MCF 10A (cell line): Measurements from ENCODE around the gene CLC. TPM values are rescaled to one million over a fixed set of nuclear protein-coding genes. Genes with fewer than 3 reads are reported as not detected.

Experiments used
- Bru-seq: library from RNA; stranded (reverse); fragments of 400-500 nt; gene quantifications from one replicate; lab custom pipeline; 2021; lab: Mats Ljungman, UMichigan
- BruChase-seq, 2 experiments: library from RNA; stranded (reverse); fragments of 400-500 nt; gene quantifications; one replicate each; lab custom pipeline; 2021; lab: Mats Ljungman, UMichigan
- BruUV-seq: library from RNA; stranded (reverse); fragments of 400-500 nt; replicated peaks from 2 replicates; lab custom pipeline; 2021; lab: Mats Ljungman, UMichigan
- CTCF ChIA-PET: fragments of 300-600 bp; sonication (Branson Sonifier 250); formaldehyde crosslinking; extraction: SDS; loops from one replicate; lab custom pipeline; 2021; ENCODE audit warnings: antibody characterized with exemption, inconsistent platforms; lab: Yijun Ruan, JAX
- POLR2A ChIA-PET: fragments of 300-600, 350-650 bp; sonication (Branson Sonifier 250); formaldehyde crosslinking; extraction: SDS; loops from one replicate; lab custom pipeline; 2020; ENCODE audit warnings: antibody characterized with exemption, inconsistent platforms; lab: Yijun Ruan, JAX
- DNase-seq: peaks from one replicate; pipeline ENCODE4 v3.0.0-alpha.2; 2018; ENCODE audit not compliant: unreplicated experiment
- H3K27ac Mint-ChIP-seq: one replicate; pipeline ENCODE4 v1.8.0; 2022; ENCODE audit warnings: mild to moderate bottlenecking, low read depth, mixed read lengths; ENCODE audit not compliant: unreplicated experiment
- H3K27me3 Mint-ChIP-seq: one replicate; pipeline ENCODE4 v1.8.0; 2022; ENCODE audit warnings: mixed read lengths; ENCODE audit not compliant: insufficient read depth, unreplicated experiment
- H3K36me3 Mint-ChIP-seq: one replicate; pipeline ENCODE4 v1.8.0; 2022; ENCODE audit warnings: mild to moderate bottlenecking, moderate library complexity, mixed read lengths; ENCODE audit not compliant: insufficient read depth, unreplicated experiment
- H3K4me1 Mint-ChIP-seq: one replicate; pipeline ENCODE4 v1.8.0; 2022; ENCODE audit warnings: mixed read lengths; ENCODE audit not compliant: insufficient read depth, unreplicated experiment
- H3K4me3 Mint-ChIP-seq: one replicate; pipeline ENCODE4 v1.8.0; 2022; ENCODE audit warnings: mild to moderate bottlenecking, moderate library complexity, mixed read lengths; ENCODE audit not compliant: unreplicated experiment
- H3K9me3 Mint-ChIP-seq: one replicate; pipeline ENCODE4 v1.8.0; 2022; ENCODE audit warnings: mixed read lengths; ENCODE audit not compliant: unreplicated experiment
- intact Hi-C: fragments of 100-400 bp; cut with micrococcal nuclease; formaldehyde crosslinking; loops from 2 replicates; pipeline ENCODE4 v1.14.1; 2022
- long read RNA-seq: library from polyadenylated mRNA; stranded (forward); transcript quantifications from one replicate; pipeline ENCODE4 v2.0.0, GENCODE V29; 2022
- total RNA-seq: library from RNA; stranded (reverse); gene quantifications from 2 replicates; pipeline ENCODE4 v1.2.3, GENCODE V29; 2022
- TF ChIP-seq, protein P1 (sequence below): fragments of 200-600 bp; IDR thresholded peaks from one replicate; pipeline ENCODE4 v1.8.0; 2022; ENCODE audit warnings: antibody characterized with exemption, mild to moderate bottlenecking; ENCODE audit not compliant: unreplicated experiment

The CLC gene
- total RNA-seq (not detected in 2 replicates), Bru-seq, nascent RNA (percentile 21 among the genes with signal in this experiment), BruChase-seq, experiment 1, labeled RNA remaining after a 6-hour chase (percentile 16 among the genes with signal in this experiment), BruChase-seq, experiment 2, labeled RNA remaining after a 2-hour chase (percentile 16 among the genes with signal in this experiment)
- long read RNA-seq = 0 reads

DNA sequence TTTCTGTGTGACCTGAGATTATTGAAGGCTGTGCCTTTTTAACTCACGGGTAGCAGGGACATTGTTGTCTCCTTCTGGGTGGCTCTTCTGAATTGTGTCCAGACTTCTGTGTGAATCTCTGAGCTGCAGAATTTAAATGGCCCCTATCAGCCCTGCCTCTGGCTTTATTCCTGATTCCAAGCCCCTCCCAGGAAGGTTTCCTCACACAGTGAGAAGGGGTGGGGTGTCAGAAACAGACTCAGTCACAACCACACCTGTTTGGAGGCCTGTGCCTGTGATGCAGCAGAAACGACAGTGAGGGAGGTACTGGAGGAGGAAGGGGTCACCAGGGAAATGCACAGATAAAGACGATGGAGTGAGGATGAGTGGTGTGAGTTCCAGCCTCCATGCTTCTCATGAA lies at the start of gene CLC:
Gene CLC (minus strand): TSS at position 139 of the 400 bp plus-strand sequence. CDS start 77 bp downstream, at position 62.
- no peak for DNase-seq
- H3K4me1 Mint-ChIP-seq = no peaks in the 10 kb centered on the region
- TF ChIP-seq, protein P1, sequence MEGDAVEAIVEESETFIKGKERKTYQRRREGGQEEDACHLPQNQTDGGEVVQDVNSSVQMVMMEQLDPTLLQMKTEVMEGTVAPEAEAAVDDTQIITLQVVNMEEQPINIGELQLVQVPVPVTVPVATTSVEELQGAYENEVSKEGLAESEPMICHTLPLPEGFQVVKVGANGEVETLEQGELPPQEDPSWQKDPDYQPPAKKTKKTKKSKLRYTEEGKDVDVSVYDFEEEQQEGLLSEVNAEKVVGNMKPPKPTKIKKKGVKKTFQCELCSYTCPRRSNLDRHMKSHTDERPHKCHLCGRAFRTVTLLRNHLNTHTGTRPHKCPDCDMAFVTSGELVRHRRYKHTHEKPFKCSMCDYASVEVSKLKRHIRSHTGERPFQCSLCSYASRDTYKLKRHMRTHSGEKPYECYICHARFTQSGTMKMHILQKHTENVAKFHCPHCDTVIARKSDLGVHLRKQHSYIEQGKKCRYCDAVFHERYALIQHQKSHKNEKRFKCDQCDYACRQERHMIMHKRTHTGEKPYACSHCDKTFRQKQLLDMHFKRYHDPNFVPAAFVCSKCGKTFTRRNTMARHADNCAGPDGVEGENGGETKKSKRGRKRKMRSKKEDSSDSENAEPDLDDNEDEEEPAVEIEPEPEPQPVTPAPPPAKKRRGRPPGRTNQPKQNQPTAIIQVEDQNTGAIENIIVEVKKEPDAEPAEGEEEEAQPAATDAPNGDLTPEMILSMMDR = no peak
- no TSS peak for BruUV-seq
- intact Hi-C loops = no loop called here
- no peak within 1 kb of the TSS for H3K27ac Mint-ChIP-seq
- no peaks in the 10 kb centered on the region for H3K9me3 Mint-ChIP-seq
- ChIA-PET POLR2A (no interaction called here), CTCF (interaction anchor here (0.5 kb wide), 1 partner anchor 457 kb away, joined by 3 read pairs; no protein-coding TSS in a partner anchor)
- no peaks in the 10 kb centered on the region for H3K36me3 Mint-ChIP-seq
- H3K4me3 Mint-ChIP-seq = no peak within 1 kb of the TSS
- H3K27me3 Mint-ChIP-seq = peaks cover 83% of the 10 kb centered on the region

DNA sequence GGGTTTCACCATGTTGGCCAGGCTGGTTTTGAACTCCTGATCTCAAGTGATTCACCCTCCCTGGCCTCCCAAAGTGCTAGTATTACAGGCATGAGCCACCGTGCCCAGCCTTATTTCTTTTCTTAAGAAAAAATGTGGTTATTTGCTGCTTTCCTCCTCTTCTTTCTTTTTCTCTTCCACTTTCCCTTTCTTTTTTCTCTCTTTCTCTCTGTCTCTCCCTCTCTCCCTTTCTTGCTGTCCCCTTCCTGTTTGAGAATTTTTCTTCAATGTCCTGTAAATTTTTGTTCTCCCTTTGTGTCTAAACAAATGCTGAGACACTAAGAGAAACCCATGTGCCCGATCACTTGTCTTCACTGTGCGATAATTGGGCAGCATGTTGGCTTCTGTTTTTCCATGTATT lies 43.1 kb upstream of the CLC start:
- TF ChIP-seq, protein P1 = no peak
- DNase-seq = no peak
- BruUV-seq = no TSS peak
- Mint-ChIP-seq H3K4me1 (no peaks in the 10 kb centered on the region), H3K27ac (no peak overlapping the region), H3K9me3 (no peaks in the 10 kb centered on the region), H3K36me3 (no peaks in the 10 kb centered on the region), H3K27me3 (peaks cover 87% of the 10 kb centered on the region), H3K4me3 (no peak overlapping the region)
- ChIA-PET CTCF (interaction anchor here (0.7 to 1.4 kb wide), 2 partner anchors 62 to 190 kb away, joined by 3 read pairs; no protein-coding TSS in a partner anchor), POLR2A (no interaction called here)
- intact Hi-C loops = no loop called here

DNA sequence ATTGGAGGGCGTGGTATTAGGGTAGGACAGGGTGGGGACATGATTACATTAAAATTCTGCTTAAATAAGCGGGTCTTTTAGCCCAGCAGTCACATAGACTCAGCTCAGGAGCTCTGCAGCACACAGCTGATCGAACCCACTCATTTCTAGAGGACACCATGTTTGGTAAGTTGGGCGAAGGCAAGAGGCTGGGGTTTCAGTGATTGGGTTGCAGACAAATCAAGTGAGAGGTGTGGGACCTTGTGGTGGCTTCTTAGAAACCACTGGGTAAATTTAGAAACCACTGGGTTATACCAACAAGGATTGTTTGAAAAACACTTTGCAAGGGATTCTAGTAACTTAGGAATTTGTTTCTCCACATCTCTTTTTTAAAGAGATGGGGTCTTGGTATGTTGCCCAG lies 40.9 kb upstream of the CLC start, which contains the start of gene LEUTX:
Gene LEUTX (plus strand): TSS at position 92 of the 400 bp plus-strand sequence. CDS start 67 bp downstream, at position 159.
- Mint-ChIP-seq H3K36me3 (no peaks in the 10 kb centered on the region), H3K4me1 (no peaks in the 10 kb centered on the region), H3K27me3 (peaks cover 76% of the 10 kb centered on the region), H3K27ac (no peak within 1 kb of the TSS), H3K9me3 (no peaks in the 10 kb centered on the region), H3K4me3 (no peak within 1 kb of the TSS)
- intact Hi-C loops = no loop called here
- ChIA-PET POLR2A (no interaction called here), CTCF (interaction anchor here (1.0 kb wide), 1 partner anchor 14 kb away, joined by 4 read pairs; no protein-coding TSS in a partner anchor)
- no TSS peak for BruUV-seq
- no peak for DNase-seq
- TF ChIP-seq, protein P1 = no peak

DNA sequence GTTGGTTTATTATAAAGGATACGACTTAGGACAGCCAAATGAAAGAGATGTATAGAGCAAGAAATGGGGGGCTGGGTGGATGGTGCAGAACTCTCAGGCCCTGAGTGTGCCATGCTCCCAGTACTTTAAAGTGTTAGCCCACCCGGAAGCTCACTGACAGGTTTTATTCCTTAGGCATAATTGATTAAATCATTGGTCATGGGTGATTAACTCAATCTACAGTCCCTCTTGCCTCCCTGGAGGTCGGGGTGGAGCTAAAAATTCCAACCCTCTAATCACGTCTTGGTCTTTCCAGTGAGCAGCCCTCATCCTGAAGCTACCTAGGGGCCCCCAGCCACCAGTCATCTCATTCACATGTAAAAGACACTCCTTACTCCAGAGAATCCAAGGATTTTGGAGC lies 31.0 kb upstream of the CLC start:
- H3K27me3 Mint-ChIP-seq = peaks cover 17% of the 10 kb centered on the region
- H3K27ac Mint-ChIP-seq = no peak overlapping the region
- CTCF ChIA-PET = interaction anchor here (0.6 to 2.1 kb wide), 5 partner anchors 24 to 1336 kb away, joined by 4 to 7 read pairs (median 6); no protein-coding TSS in a partner anchor
- no peaks in the 10 kb centered on the region for H3K4me1 Mint-ChIP-seq
- TF ChIP-seq, protein P1 = no peak
- no peaks in the 10 kb centered on the region for H3K9me3 Mint-ChIP-seq
- intact Hi-C loops = loop anchor here (5.0 kb wide), 1 partner anchor 74 kb away; no protein-coding TSS in a partner anchor
- POLR2A ChIA-PET = no interaction called here
- no peak for DNase-seq
- BruUV-seq = no TSS peak
- no peak overlapping the region for H3K4me3 Mint-ChIP-seq
- no peaks in the 10 kb centered on the region for H3K36me3 Mint-ChIP-seq
